SU-DHL-6 (cell line): ENCODE results near the gene ITGA8.

Experiments
- H2AFZ ChIP-seq: fragments of 200-600 bp; sonication (generic); 2 replicates; pipeline ENCODE4 v1.6.1; 2014; ENCODE audit warnings: low read depth, mild to moderate bottlenecking, moderate library complexity, mixed read lengths, antibody characterized with exemption, low read length; ENCODE audit not compliant: severe bottlenecking
- H3F3A ChIP-seq: fragments of 200-600 bp; shearing (Covaris generic); 2 replicates; pipeline ENCODE4 v1.6.0; 2016; ENCODE audit warnings: antibody characterized with exemption, mild to moderate bottlenecking; ENCODE audit not compliant: insufficient read depth
- H3K27ac ChIP-seq: fragments of 200-600 bp; sonication (generic); 2 replicates; pipeline ENCODE4 v1.5.1; 2016; ENCODE audit warnings: low read depth, mild to moderate bottlenecking, low read length, moderate library complexity, mixed read lengths
- H3K27me3 ChIP-seq: fragments of 200-600 bp; sonication (generic), shearing (Covaris generic); 2 replicates; pipeline ENCODE4 v1.6.0; 2014; ENCODE audit warnings: mild to moderate bottlenecking, low read length
- H3K36me3 ChIP-seq: fragments of 200-600 bp; sonication (generic); 2 replicates; pipeline ENCODE4 v1.6.1; 2014; ENCODE audit warnings: mild to moderate bottlenecking, low read length, mixed read lengths
- H3K4me2 ChIP-seq: fragments of 300-600, 200-600 bp; shearing (Covaris generic), sonication (generic); 2 replicates; pipeline ENCODE4 v1.6.0; 2014; ENCODE audit warnings: low read length, low read depth, mild to moderate bottlenecking; ENCODE audit not compliant: poor library complexity, severe bottlenecking
- H3K4me3 ChIP-seq: fragments of 200-600 bp; sonication (generic); 2 replicates; pipeline ENCODE4 v1.5.1; 2014; ENCODE audit warnings: antibody characterized with exemption, low read length, mild to moderate bottlenecking, mixed read lengths; ENCODE audit not compliant: insufficient read depth, poor library complexity, severe bottlenecking
- H3K79me2 ChIP-seq: fragments of 200-600 bp; sonication (generic); 2 replicates; pipeline ENCODE4 v1.6.1; 2014; ENCODE audit warnings: mild to moderate bottlenecking, low read length, moderate library complexity; ENCODE audit not compliant: insufficient read depth
- H3K9ac ChIP-seq: fragments of 200-600 bp; sonication (generic); 2 replicates; pipeline ENCODE4 v1.7.0; 2014; ENCODE audit warnings: mild to moderate bottlenecking, low read length
- H3K9me2 ChIP-seq: fragments of 200-600 bp; sonication (generic); replicated peaks from 2 replicates; pipeline ENCODE4 v1.6.1; 2014; ENCODE audit warnings: low read length; ENCODE audit not compliant: insufficient read depth
- H3K9me3 ChIP-seq: fragments of 200-600 bp; sonication (generic); 2 replicates; pipeline ENCODE4 v1.6.1; 2014; ENCODE audit warnings: low read length, mixed read lengths; ENCODE audit not compliant: insufficient read depth
- H4K20me1 ChIP-seq: fragments of 200-600 bp; sonication (generic); 2 replicates; pipeline ENCODE4 v1.6.1; 2014; ENCODE audit warnings: low read depth, mild to moderate bottlenecking, antibody characterized with exemption, low read length, moderate library complexity, mixed read lengths
- EZH2phosphoT487 ChIP-seq: fragments of 200-600 bp; sonication (generic), shearing (Covaris generic); conservative IDR thresholded peaks from 2 replicates; pipeline ENCODE4 v1.6.1; 2018; ENCODE audit warnings: mild to moderate bottlenecking, antibody characterized with exemption, low read length, moderate library complexity, mixed read lengths
- TF ChIP-seq, protein P1 (sequence below): fragments of 200-600 bp; sonication (generic); IDR thresholded peaks from one replicate; pipeline ENCODE4 v1.5.1; 2017; ENCODE audit warnings: antibody characterized with exemption, mild to moderate bottlenecking, low read length, moderate library complexity; ENCODE audit not compliant: insufficient read depth, poor library complexity, severe bottlenecking

Gene ITGA8

DNA sequence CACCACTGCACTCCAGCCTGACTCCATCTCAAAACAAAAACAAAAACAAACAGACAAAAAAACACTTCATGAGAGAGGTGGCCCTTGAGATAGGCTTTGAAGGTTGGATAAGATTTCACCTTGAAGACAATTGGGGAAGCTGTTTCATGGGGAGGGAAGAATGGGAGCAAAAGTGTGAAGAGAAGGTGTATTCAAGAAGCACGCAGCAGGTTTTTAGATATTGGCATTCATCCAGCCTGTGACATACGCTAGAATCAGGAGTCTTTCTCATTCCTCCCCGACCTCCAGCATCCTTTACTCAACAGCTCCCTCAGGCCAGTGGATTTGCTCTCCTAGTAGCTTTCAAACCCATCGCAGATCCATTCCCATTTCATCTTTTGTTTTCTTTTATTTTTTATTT, 232.3 kb downstream of the ITGA8 start:
- no peak for TF ChIP-seq EZH2phosphoT487
- TF ChIP-seq, protein P1, sequence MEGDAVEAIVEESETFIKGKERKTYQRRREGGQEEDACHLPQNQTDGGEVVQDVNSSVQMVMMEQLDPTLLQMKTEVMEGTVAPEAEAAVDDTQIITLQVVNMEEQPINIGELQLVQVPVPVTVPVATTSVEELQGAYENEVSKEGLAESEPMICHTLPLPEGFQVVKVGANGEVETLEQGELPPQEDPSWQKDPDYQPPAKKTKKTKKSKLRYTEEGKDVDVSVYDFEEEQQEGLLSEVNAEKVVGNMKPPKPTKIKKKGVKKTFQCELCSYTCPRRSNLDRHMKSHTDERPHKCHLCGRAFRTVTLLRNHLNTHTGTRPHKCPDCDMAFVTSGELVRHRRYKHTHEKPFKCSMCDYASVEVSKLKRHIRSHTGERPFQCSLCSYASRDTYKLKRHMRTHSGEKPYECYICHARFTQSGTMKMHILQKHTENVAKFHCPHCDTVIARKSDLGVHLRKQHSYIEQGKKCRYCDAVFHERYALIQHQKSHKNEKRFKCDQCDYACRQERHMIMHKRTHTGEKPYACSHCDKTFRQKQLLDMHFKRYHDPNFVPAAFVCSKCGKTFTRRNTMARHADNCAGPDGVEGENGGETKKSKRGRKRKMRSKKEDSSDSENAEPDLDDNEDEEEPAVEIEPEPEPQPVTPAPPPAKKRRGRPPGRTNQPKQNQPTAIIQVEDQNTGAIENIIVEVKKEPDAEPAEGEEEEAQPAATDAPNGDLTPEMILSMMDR, result no peak
- no peaks in the 10 kb centered on the region for H3K36me3 ChIP-seq
- H3K9me2 ChIP-seq, result no peaks in the 10 kb centered on the region
- no peak overlapping the region for H3K4me3 ChIP-seq
- H2AFZ ChIP-seq, result no peak overlapping the region
- H3K4me2 ChIP-seq, result no peak overlapping the region
- H3K9me3 ChIP-seq, result no peaks in the 10 kb centered on the region
- H4K20me1 ChIP-seq, result no peaks in the 10 kb centered on the region
- H3K9ac ChIP-seq, result no peak overlapping the region
- H3K27ac ChIP-seq, result no peak overlapping the region
- no peaks in the 10 kb centered on the region for H3F3A ChIP-seq
- no peaks in the 10 kb centered on the region for H3K27me3 ChIP-seq
- no peaks in the 10 kb centered on the region for H3K79me2 ChIP-seq

DNA sequence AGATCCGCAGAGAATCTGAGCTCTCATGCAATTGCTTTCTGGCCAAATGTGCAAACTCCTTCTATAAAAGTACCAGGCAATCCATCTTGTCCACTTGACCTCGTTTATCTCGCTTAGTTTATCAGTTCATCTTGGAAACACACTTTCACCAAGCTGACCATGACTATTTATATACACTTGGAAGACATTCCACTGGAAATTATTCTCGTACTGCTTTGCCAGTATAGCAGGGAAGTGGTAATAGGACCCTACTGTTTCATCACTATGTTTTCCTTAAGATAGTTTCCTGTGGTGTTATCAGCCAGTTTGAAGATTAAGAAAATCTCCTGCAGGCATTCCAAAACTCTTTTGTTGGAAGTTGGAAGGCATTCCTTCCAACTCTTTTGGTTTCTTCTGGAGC, 233.3 kb downstream of the ITGA8 start:
- H3K9me2 ChIP-seq, result no peaks in the 10 kb centered on the region
- H4K20me1 ChIP-seq, result no peaks in the 10 kb centered on the region
- H3K79me2 ChIP-seq, result no peaks in the 10 kb centered on the region
- no peaks in the 10 kb centered on the region for H3K27me3 ChIP-seq
- H3K36me3 ChIP-seq, result no peaks in the 10 kb centered on the region
- TF ChIP-seq, protein P1, result no peak
- no peak for TF ChIP-seq EZH2phosphoT487
- H3K4me2 ChIP-seq, result no peak overlapping the region
- H2AFZ ChIP-seq, result no peak overlapping the region
- H3K4me3 ChIP-seq, result no peak overlapping the region
- no peak overlapping the region for H3K9ac ChIP-seq
- H3F3A ChIP-seq, result no peaks in the 10 kb centered on the region
- no peak overlapping the region for H3K27ac ChIP-seq
- H3K9me3 ChIP-seq, result no peaks in the 10 kb centered on the region

DNA sequence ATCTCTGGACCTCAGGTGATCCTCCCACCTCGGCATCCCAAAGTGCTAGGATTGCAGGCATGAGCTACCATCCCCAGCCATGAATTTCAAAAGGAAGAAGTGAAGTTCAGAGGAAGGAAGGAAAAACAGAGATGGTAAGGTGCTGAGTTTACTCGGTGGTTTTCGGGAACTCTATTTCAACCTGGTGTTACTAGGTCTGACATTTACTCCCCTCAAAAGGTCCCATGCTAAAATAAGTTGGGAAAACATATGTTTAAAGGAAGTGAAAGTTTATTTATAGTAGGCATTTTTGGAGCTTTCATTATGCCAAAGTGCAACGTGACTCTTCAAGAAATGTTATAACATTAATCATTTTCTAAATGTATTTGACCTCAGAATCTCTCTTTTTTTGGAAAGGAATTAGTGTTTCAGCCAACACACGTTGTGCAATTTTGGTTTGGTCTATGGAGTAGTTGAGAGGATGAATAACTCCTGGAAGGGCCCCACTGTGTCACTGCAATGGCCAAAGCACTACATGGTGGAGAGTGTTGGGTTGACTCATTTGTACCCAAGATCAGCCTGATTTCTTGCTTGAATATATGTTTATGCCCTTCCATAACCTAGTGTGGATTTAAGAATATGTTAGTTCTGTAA, 233.9 kb downstream of the ITGA8 start:
- Histone ChIP-seq H3K27me3 (no peaks in the 10 kb centered on the region), H3F3A (no peaks in the 10 kb centered on the region), H4K20me1 (no peaks in the 10 kb centered on the region), H3K79me2 (no peaks in the 10 kb centered on the region), H3K36me3 (no peaks in the 10 kb centered on the region), H3K9me3 (no peaks in the 10 kb centered on the region), H2AFZ (no peak overlapping the region), H3K9ac (no peak overlapping the region), H3K4me3 (no peak overlapping the region), H3K27ac (no peak overlapping the region), H3K4me2 (no peak overlapping the region), H3K9me2 (no peaks in the 10 kb centered on the region)
- no peak for TF ChIP-seq EZH2phosphoT487
- TF ChIP-seq, protein P1, result no peak
